HepG2 (cell line): ENCODE results near the gene CTSA.

Experiments used
- ELF1 ChIP-seq: sonication (generic); formaldehyde crosslinking; IDR thresholded peaks from 2 replicates; pipeline ENCODE4 v1.4.0; 2020; ENCODE audit warnings: missing genetic modification reagents
- ELF4 ChIP-seq: sonication (generic); formaldehyde crosslinking; IDR thresholded peaks from 2 replicates; pipeline ENCODE4 v1.5.0; 2020; ENCODE audit warnings: missing genetic modification reagents, mild to moderate bottlenecking, moderate library complexity, borderline replicate concordance
- IKZF1 ChIP-seq: fragments of 450-650 bp; IDR thresholded peaks from 2 replicates; pipeline ENCODE4 v1.7.1; 2016
- MXI1 ChIP-seq: IDR thresholded peaks from 3 replicates; pipeline ENCODE4 v1.6.1; 2012; ENCODE audit warnings: low read depth, low read length, inconsistent platforms, borderline replicate concordance
- XBP1 ChIP-seq: sonication (generic); formaldehyde crosslinking; IDR thresholded peaks from 2 replicates; pipeline ENCODE4 v1.5.0; 2020; ENCODE audit warnings: missing genetic modification reagents

GRCh38 chr20:45947110-45947866 lies 56.2 kb downstream of the CTSA start:
- TF ChIP-seq ELF4 (no peak), ELF1 (no peak), XBP1 (no peak), MXI1 (no peak), IKZF1 (no peak)
